ENCODE results near the gene IL15.

GRCh38 chr4:141646969-141647368 lies 10.6 kb downstream of the IL15 start:
- TF ChIP-seq CTCF (IDR thresholded peaks at IDR 0.05; ENCODE audit: low read depth, low read length) (no peak), EZH2phosphoT487 (IDR thresholded peaks at IDR 0.05; ENCODE audit: low read depth) (no peak)
